AG09319 (cell line): ENCODE measurements around the gene MYL5.

Experiments
- DNase-seq: peaks from one replicate; pipeline ENCODE4 v3.0.0-alpha.2; 2010; ENCODE audit warnings: low read depth; ENCODE audit errors: extremely low read depth
- CTCF ChIP-seq: IDR thresholded peaks from 2 replicates; pipeline ENCODE4 v1.5.1; 2011; ENCODE audit warnings: low read depth, mild to moderate bottlenecking, inconsistent platforms, low read length, moderate library complexity

Gene MYL5

GRCh38 chr4:706834-707598 is 32.7 kb downstream of the MYL5 start:
- no peak for TF ChIP-seq CTCF
- DNase-seq = no peak

- TF ChIP-seq CTCF = no peak
- DNase-seq = no peak
Observed at GRCh38 chr4:707929-708630, 33.7 kb downstream of the MYL5 start.

- DNase-seq = no peak
- TF ChIP-seq CTCF = no peak
Observed at GRCh38 chr4:708631-708933, 34.2 kb downstream of the MYL5 start.

- no peak for TF ChIP-seq CTCF
- no peak for DNase-seq
Observed at GRCh38 chr4:709348-709747, 35.0 kb downstream of the MYL5 start.

GRCh38 chr4:710116-710515 is 35.8 kb downstream of the MYL5 start:
- DNase-seq = no peak
- no peak for TF ChIP-seq CTCF

- DNase-seq = no peak
- no peak for TF ChIP-seq CTCF
Observed at GRCh38 chr4:710916-711315, 36.6 kb downstream of the MYL5 start.

GRCh38 chr4:712093-712492 is 37.8 kb downstream of the MYL5 start:
- DNase-seq = no peak
- TF ChIP-seq CTCF = no peak
